Endothelial cell of umbilical vein (primary cell): ENCODE measurements around the gene LINC01488. TPM values are rescaled to one million over a fixed set of nuclear protein-coding genes. Genes with fewer than 3 reads are reported as not detected.

Experiments
- BruUV-seq: library from RNA; stranded (reverse); fragments of 400-500 nt; replicated peaks from 2 replicates; lab custom pipeline; 2021; lab: Mats Ljungman, UMichigan
- CTCF ChIA-PET: fragments of 300-600, 350-600 bp; sonication (Branson Sonifier 250); formaldehyde crosslinking; loops from one replicate; lab custom pipeline; 2021; ENCODE audit warnings: antibody characterized with exemption, inconsistent platforms; lab: Charles Lee
- POLR2A ChIA-PET: fragments of 300-600, 350-600 bp; sonication (Branson Sonifier 250); formaldehyde crosslinking; loops from one replicate; lab custom pipeline; 2021; ENCODE audit warnings: antibody characterized with exemption, inconsistent platforms; lab: Charles Lee
- DNase-seq: peaks from one replicate; pipeline ENCODE4 v3.0.0-alpha.2; 2011; ENCODE audit warnings: low read depth, low spot score
- FAIRE-seq: peaks from 2 replicates; lab custom pipeline; 2011; peaks lifted over from hg19 to GRCh38; lab: Jason Lieb, UNC
- H2AFZ ChIP-seq: 2 replicates; pipeline ENCODE4 v1.6.0; 2012; ENCODE audit warnings: low read depth, low read length, control low read depth, inconsistent platforms
- H3K27ac ChIP-seq: 2 replicates; pipeline ENCODE4 v1.5.1; 2011; ENCODE audit warnings: low read depth, mild to moderate bottlenecking, control low read depth, low read length, moderate library complexity; ENCODE audit not compliant: insufficient read depth
- H3K27me3 ChIP-seq, 2 experiments: 2 replicates each; pipeline versions ENCODE4 v1.6.0 to v1.6.1; 2011; ENCODE audit warnings: low read length in 2 of 2, mixed read lengths in 1 of 2; ENCODE audit not compliant: control insufficient read depth in 2 of 2, insufficient read depth in 2 of 2
- H3K36me3 ChIP-seq, 2 experiments: 2 replicates in 1 of 2; 3 replicates in 1 of 2; pipeline ENCODE4 v1.5.1; 2011; ENCODE audit warnings: low read length in 2 of 2, mild to moderate bottlenecking in 1 of 2, moderate library complexity in 1 of 2; ENCODE audit not compliant: control insufficient read depth in 2 of 2, insufficient read depth in 2 of 2; ENCODE audit errors: extremely low read depth in 1 of 2
- H3K4me1 ChIP-seq: 3 replicates; pipeline ENCODE4 v1.5.1; 2011; ENCODE audit warnings: mild to moderate bottlenecking, low read length; ENCODE audit not compliant: control insufficient read depth, insufficient read depth; ENCODE audit errors: extremely low read depth
- H3K4me2 ChIP-seq: 2 replicates; pipeline ENCODE4 v1.6.1; 2011; ENCODE audit warnings: low read length, control low read depth, mixed read lengths; ENCODE audit not compliant: insufficient read depth
- H3K4me3 ChIP-seq, 3 experiments: fragments of 200-600 bp in 1 of 3; sonication (generic), shearing (Covaris generic) in 1 of 3; replicated peaks in 1 of 3; 2 replicates each; pipeline ENCODE4 v1.5.1; 2011 to 2016; ENCODE audit warnings: control low read depth in 3 of 3, low read length in 3 of 3, mild to moderate bottlenecking in 2 of 3, inconsistent platforms in 1 of 3, low read depth in 1 of 3, moderate library complexity in 1 of 3; ENCODE audit not compliant: insufficient read depth in 1 of 3
- H3K79me2 ChIP-seq: 2 replicates; pipeline ENCODE4 v1.6.0; 2012; ENCODE audit warnings: low read length, inconsistent platforms; ENCODE audit not compliant: control insufficient read depth, insufficient read depth
- H3K9ac ChIP-seq: replicated peaks from 2 replicates; pipeline ENCODE3; 2011; ENCODE audit warnings: low read length, control low read depth; ENCODE audit not compliant: insufficient read depth; ENCODE audit errors: extremely low read depth
- H3K9me1 ChIP-seq: replicated peaks from 3 replicates; pipeline ENCODE4 v1.6.0; 2011; ENCODE audit warnings: mild to moderate bottlenecking, low read length; ENCODE audit not compliant: control insufficient read depth, insufficient read depth; ENCODE audit errors: extremely low read depth
- H3K9me3 ChIP-seq: replicated peaks from 2 replicates; pipeline ENCODE4 v1.5.1; 2012; ENCODE audit warnings: low read length, inconsistent platforms; ENCODE audit not compliant: control insufficient read depth, insufficient read depth
- H4K20me1 ChIP-seq: replicated peaks from 2 replicates; pipeline ENCODE3; 2011; ENCODE audit warnings: mild to moderate bottlenecking, low read length; ENCODE audit not compliant: control insufficient read depth, insufficient read depth; ENCODE audit errors: extremely low read depth
- EZH2 ChIP-seq: IDR thresholded peaks from 2 replicates; pipeline ENCODE4 v1.6.1; 2012; ENCODE audit warnings: borderline replicate concordance, low read depth, mild to moderate bottlenecking, moderate library complexity, low read length, inconsistent platforms; ENCODE audit not compliant: severe bottlenecking
- FOS ChIP-seq: IDR thresholded peaks from 2 replicates; pipeline ENCODE4 v1.6.1; 2011; ENCODE audit warnings: mild to moderate bottlenecking, low read length, moderate library complexity, borderline replicate concordance; ENCODE audit not compliant: insufficient read depth
- GATA2 ChIP-seq: IDR thresholded peaks from 2 replicates; pipeline ENCODE4 v1.7.0; 2011; ENCODE audit warnings: low read depth, mild to moderate bottlenecking, moderate library complexity, mixed read lengths, low read length; ENCODE audit not compliant: insufficient read length, insufficient read depth
- JUN ChIP-seq: IDR thresholded peaks from 2 replicates; pipeline ENCODE4 v1.6.1; 2011; ENCODE audit warnings: borderline replicate concordance, low read depth; ENCODE audit not compliant: insufficient read length, insufficient read depth
- MYC ChIP-seq: IDR thresholded peaks from one replicate; pipeline ENCODE4 v1.6.1; 2011; ENCODE audit warnings: mild to moderate bottlenecking, low read depth, low read length
- POLR2A ChIP-seq: IDR thresholded peaks from 2 replicates; pipeline ENCODE4 v1.6.1; 2012; ENCODE audit warnings: low read depth, mild to moderate bottlenecking, control low read depth, low read length
- POLR2AphosphoS5 ChIP-seq: IDR thresholded peaks from 2 replicates; pipeline ENCODE4 v1.6.1; 2012; ENCODE audit warnings: low read depth, mild to moderate bottlenecking, control low read depth, low read length, moderate library complexity; ENCODE audit not compliant: insufficient read depth
- dilution Hi-C: fragments of 300-500 bp; cut with MboI; formaldehyde crosslinking; loops from one replicate; pipeline ENCODE4 v1.15.0; 2019; ENCODE audit warnings: low sequenced_read_pairs; ENCODE audit not compliant: extremely low pct_ligation_motif_present
- intact Hi-C: fragments of 100-400 bp; cut with micrococcal nuclease; formaldehyde crosslinking; loops from one replicate; pipeline ENCODE4 v1.10.0; 2022
- polyA plus RNA-seq, 4 experiments: library from polyadenylated mRNA; depleted of rRNA in 3 of 4; stranded (reverse) in 3 of 4; unstranded in 1 of 4; fragments of >200 nt; gene quantifications; 2 replicates each; pipeline versions ENCODE4 v1.2.1 to v1.2.3, GENCODE V29; 2011 to 2012; ENCODE audit warnings: missing spikeins in 1 of 4
- total RNA-seq: library from RNA; stranded (reverse); gene quantifications from 2 replicates; pipeline ENCODE4 v1.2.3, GENCODE V29; 2021
- TF ChIP-seq, protein P1 (sequence below), 2 donors: IDR thresholded peaks; 1 replicate in 1 of 2; 2 replicates in 1 of 2; pipeline ENCODE4 v1.5.1; 2011; ENCODE audit warnings: low read length in 2 of 2, mild to moderate bottlenecking in 2 of 2, moderate library complexity in 2 of 2, control low read depth in 1 of 2, inconsistent platforms in 1 of 2, low read depth in 1 of 2; ENCODE audit not compliant: insufficient read depth in 1 of 2; ENCODE audit errors: extremely low read depth in 1 of 2
- TF ChIP-seq, protein P2 (sequence below): IDR thresholded peaks from 2 replicates; pipeline ENCODE4 v1.6.1; 2011; ENCODE audit not compliant: insufficient read depth, insufficient read length

The LINC01488 gene
- total and polyA plus RNA-seq, 2 donors (not counting 3 experiments of a cell fraction or from before 2014, with no cell fraction given), result not detected

GRCh38 chr11:69524291-69524882 lies 42.9 kb downstream of the LINC01488 start:
- Histone ChIP-seq H3K9me1 (no peaks in the 10 kb centered on the region), H3K4me1 (no peaks in the 10 kb centered on the region), H3K4me2 (no peak overlapping the region), H2AFZ (no peak overlapping the region), H3K79me2 (no peaks in the 10 kb centered on the region), H3K4me3 (no peak overlapping the region), H3K9me3 (no peaks in the 10 kb centered on the region), H3K9ac (no peak overlapping the region), H3K36me3 (no peaks in the 10 kb centered on the region), H4K20me1 (no peaks in the 10 kb centered on the region), H3K27me3 (no peaks in the 10 kb centered on the region), H3K27ac (no peak overlapping the region)
- FAIRE-seq (no peak), DNase-seq (no peak)
- TF ChIP-seq JUN (no peak), FOS (no peak), MYC (no peak), POLR2AphosphoS5 (no peak), EZH2 (no peak), GATA2 (no peak), POLR2A (no peak)
- TF ChIP-seq, protein P1, sequence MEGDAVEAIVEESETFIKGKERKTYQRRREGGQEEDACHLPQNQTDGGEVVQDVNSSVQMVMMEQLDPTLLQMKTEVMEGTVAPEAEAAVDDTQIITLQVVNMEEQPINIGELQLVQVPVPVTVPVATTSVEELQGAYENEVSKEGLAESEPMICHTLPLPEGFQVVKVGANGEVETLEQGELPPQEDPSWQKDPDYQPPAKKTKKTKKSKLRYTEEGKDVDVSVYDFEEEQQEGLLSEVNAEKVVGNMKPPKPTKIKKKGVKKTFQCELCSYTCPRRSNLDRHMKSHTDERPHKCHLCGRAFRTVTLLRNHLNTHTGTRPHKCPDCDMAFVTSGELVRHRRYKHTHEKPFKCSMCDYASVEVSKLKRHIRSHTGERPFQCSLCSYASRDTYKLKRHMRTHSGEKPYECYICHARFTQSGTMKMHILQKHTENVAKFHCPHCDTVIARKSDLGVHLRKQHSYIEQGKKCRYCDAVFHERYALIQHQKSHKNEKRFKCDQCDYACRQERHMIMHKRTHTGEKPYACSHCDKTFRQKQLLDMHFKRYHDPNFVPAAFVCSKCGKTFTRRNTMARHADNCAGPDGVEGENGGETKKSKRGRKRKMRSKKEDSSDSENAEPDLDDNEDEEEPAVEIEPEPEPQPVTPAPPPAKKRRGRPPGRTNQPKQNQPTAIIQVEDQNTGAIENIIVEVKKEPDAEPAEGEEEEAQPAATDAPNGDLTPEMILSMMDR (IDR thresholded peaks at IDR 0.05; ENCODE audit: extremely low read depth in 1 of 2, insufficient read depth in 1 of 2, low read depth in 1 of 2, low read length in 2 of 2), result no peak
- TF ChIP-seq, protein P2, sequence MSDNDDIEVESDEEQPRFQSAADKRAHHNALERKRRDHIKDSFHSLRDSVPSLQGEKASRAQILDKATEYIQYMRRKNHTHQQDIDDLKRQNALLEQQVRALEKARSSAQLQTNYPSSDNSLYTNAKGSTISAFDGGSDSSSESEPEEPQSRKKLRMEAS, result no peak
- intact Hi-C loops, result no loop called here
- no TSS peak for BruUV-seq
- ChIA-PET POLR2A (no interaction called here), CTCF (no interaction called here)
- dilution Hi-C loops, result no loop called here
